ENCODE results near the gene CACNA1B.
A peak's percentile ranks its signal among the peaks of the same experiment; 100 is the strongest.
"Not testable (repeated sequence)": the region's sequence is repeated elsewhere in the genome, so short reads cannot be mapped to it uniquely, and the experiment has no call there.

DNA sequence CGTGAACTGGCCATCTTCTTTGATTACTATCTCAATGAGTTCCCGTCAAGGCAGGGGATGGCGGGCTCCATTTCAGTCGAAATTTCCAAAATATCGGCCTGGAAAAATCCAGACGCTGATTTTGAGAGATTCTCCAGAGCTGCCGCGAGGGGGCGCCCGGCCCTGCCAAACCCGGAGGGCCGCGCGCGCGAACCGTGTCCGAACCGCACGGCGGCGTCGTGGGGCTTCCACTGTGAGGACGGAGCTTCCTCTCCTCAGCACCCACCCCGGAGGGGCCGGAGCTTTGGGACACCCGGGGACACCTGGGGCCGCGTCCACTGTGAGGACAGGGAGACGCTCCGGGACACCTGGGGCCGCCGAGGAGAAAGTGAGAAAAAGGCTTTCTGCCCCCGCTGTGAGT lies 270.0 kb downstream of the CACNA1B start:
- TF ChIP-seq, protein P1, sequence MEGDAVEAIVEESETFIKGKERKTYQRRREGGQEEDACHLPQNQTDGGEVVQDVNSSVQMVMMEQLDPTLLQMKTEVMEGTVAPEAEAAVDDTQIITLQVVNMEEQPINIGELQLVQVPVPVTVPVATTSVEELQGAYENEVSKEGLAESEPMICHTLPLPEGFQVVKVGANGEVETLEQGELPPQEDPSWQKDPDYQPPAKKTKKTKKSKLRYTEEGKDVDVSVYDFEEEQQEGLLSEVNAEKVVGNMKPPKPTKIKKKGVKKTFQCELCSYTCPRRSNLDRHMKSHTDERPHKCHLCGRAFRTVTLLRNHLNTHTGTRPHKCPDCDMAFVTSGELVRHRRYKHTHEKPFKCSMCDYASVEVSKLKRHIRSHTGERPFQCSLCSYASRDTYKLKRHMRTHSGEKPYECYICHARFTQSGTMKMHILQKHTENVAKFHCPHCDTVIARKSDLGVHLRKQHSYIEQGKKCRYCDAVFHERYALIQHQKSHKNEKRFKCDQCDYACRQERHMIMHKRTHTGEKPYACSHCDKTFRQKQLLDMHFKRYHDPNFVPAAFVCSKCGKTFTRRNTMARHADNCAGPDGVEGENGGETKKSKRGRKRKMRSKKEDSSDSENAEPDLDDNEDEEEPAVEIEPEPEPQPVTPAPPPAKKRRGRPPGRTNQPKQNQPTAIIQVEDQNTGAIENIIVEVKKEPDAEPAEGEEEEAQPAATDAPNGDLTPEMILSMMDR (IDR thresholded peaks at IDR 0.05), result peak; percentile 49
- TF ChIP-seq ZFX (IDR thresholded peaks at IDR 0.05; ENCODE audit: borderline replicate concordance), result not testable (repeated sequence)
